Measurements from ENCODE around the gene RAB31. TPM values are rescaled to one million over a fixed set of nuclear protein-coding genes. Genes with fewer than 3 reads are reported as not detected.

The RAB31 gene
- total and polyA plus RNA-seq, 2 experiments from 2014 or later = 26.0 to 81.8 TPM

DNA sequence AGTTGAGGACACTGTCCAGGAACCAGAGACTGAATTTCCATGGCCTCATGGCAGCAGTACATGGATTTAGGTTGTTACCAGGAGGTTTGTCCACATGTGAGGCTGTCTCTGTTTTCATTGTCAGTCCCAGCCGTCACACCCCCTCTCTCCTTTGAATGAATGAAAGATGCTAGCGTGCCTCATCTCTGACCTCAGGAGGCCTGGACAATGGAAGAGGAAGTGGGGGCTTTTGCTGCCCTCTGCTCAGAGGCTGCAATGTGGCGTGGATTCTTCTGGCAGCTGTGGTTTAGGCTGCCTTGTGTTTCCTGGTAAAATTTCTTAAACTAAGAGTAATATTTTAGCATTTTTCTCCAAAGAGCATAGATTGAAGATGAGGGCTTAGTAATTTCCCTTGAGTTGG, 47.5 kb downstream of the RAB31 start:
- Histone ChIP-seq H3K4me3 (no peak overlapping the region), H3K79me2 (peaks cover 4% of the 10 kb centered on the region), H2AFZ (no peak overlapping the region), H3K4me2 (no peak overlapping the region), H3K9me2 (replicated peaks; ENCODE audit: insufficient read depth) (no peaks in the 10 kb centered on the region), H3K9me3 (ENCODE audit: low read depth) (no peaks in the 10 kb centered on the region), H3K27ac (no peak overlapping the region), H4K20me1 (ENCODE audit: insufficient read depth, poor library complexity, severe bottlenecking) (no peaks in the 10 kb centered on the region), H3K36me3 (replicated peaks; ENCODE audit: insufficient read depth, low read depth) (no peaks in the 10 kb centered on the region), H3K4me1 (ENCODE audit: insufficient read depth) (peaks cover 5% of the 10 kb centered on the region), H3K27me3 (no peaks in the 10 kb centered on the region)
- TF ChIP-seq EZH2 (IDR thresholded peaks at IDR 0.05; ENCODE audit: borderline replicate concordance) (no peak), EZH2phosphoT487 (IDR thresholded peaks at IDR 0.05; ENCODE audit: low read depth, severe bottlenecking, unreplicated experiment) (no peak)
- TF ChIP-seq, protein P1, sequence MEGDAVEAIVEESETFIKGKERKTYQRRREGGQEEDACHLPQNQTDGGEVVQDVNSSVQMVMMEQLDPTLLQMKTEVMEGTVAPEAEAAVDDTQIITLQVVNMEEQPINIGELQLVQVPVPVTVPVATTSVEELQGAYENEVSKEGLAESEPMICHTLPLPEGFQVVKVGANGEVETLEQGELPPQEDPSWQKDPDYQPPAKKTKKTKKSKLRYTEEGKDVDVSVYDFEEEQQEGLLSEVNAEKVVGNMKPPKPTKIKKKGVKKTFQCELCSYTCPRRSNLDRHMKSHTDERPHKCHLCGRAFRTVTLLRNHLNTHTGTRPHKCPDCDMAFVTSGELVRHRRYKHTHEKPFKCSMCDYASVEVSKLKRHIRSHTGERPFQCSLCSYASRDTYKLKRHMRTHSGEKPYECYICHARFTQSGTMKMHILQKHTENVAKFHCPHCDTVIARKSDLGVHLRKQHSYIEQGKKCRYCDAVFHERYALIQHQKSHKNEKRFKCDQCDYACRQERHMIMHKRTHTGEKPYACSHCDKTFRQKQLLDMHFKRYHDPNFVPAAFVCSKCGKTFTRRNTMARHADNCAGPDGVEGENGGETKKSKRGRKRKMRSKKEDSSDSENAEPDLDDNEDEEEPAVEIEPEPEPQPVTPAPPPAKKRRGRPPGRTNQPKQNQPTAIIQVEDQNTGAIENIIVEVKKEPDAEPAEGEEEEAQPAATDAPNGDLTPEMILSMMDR (IDR thresholded peaks at IDR 0.05; ENCODE audit: poor library complexity) = no peak
- no peak for DNase-seq (ENCODE audit: low spot score)
- WGBS (ENCODE audit: low lambda C conversion rate, missing lambda C conversion rate) = 82% methylated on average over 3 of the region's 3 CpGs

DNA sequence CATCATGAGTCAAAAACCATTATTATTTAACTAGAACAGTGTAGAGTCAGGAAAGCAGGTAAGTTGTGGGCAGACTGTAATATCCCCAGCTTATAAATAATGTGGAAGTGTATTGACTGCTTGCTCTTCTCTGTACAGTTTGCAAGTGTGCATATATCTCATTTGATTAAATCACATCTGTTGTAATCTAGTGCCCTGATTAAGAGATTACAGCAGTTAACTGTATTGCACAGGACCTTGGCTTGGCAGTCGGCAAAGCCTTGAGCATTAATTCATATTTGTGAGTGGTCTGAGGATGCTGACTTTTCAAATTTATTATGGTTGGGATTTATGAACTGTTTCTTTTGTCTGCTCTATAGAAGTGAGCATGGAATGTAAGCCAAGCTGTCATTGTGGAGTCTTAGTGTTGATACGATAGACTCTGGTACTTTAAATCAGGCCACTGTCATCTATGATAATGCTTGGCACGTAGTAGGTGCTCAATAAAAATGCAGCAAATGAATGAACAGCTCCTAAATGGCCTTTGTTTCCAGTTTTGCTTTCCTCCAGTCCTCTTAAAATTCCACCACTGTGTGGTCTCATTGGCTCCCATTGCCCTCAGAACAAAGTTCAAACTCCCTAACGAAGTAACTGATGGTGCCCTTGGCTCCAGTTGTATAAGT, 48.3 kb downstream of the RAB31 start:
- Histone ChIP-seq H3K27me3 (no peaks in the 10 kb centered on the region), H3K4me2 (no peak overlapping the region), H3K4me1 (ENCODE audit: insufficient read depth) (peaks cover 5% of the 10 kb centered on the region), H3K27ac (peak overlapping the region; percentile 22), H3K36me3 (replicated peaks; ENCODE audit: insufficient read depth, low read depth) (no peaks in the 10 kb centered on the region), H4K20me1 (ENCODE audit: insufficient read depth, poor library complexity, severe bottlenecking) (no peaks in the 10 kb centered on the region), H3K4me3 (no peak overlapping the region), H3K9me3 (ENCODE audit: low read depth) (no peaks in the 10 kb centered on the region), H3K79me2 (peaks cover 4% of the 10 kb centered on the region), H3K9me2 (replicated peaks; ENCODE audit: insufficient read depth) (no peaks in the 10 kb centered on the region), H2AFZ (no peak overlapping the region)
- TF ChIP-seq EZH2 (IDR thresholded peaks at IDR 0.05; ENCODE audit: borderline replicate concordance) = no peak
- no peak for TF ChIP-seq EZH2phosphoT487 (IDR thresholded peaks at IDR 0.05; ENCODE audit: low read depth, severe bottlenecking, unreplicated experiment)
- TF ChIP-seq, protein P1 (IDR thresholded peaks at IDR 0.05; ENCODE audit: poor library complexity) = no peak
- 77% methylated on average over 4 of the region's 4 CpGs for WGBS (ENCODE audit: low lambda C conversion rate, missing lambda C conversion rate)
- DNase-seq (ENCODE audit: low spot score) = no peak

DNA sequence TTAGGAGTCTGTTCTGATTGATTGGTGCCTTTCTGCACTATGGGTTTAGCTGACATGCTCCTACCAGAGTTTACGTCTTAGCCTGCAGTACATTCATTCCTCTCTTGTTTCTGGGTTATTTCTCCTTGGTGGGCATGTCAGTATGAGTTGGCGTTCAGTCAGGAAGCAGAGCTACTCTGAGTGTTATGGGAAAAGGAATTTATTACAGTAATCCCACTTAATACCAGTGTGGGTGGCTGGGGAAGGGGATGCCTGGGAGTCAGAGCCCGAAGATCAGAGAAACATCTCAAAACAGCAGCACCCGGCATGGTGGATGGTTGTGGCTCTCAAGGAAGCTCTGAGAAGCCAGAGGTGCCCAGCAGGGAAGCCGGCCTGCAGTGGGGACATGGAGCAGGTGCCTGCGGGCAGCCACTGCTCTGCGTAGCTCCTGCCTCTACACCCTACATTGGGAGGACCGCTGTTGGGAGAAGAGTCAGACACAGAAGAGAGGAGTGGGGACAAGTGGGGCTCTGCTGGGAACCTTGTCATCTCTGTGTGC, 48.9 kb downstream of the RAB31 start:
- peak overlapping the region; percentile 49 for H3K27ac ChIP-seq
- H3K9me3 ChIP-seq (ENCODE audit: low read depth) = no peaks in the 10 kb centered on the region
- H3K4me2 ChIP-seq = peak overlapping the region; percentile 36
- no peak overlapping the region for H3K4me3 ChIP-seq
- H2AFZ ChIP-seq = no peak overlapping the region
- no peaks in the 10 kb centered on the region for H4K20me1 ChIP-seq (ENCODE audit: insufficient read depth, poor library complexity, severe bottlenecking)
- H3K36me3 ChIP-seq (replicated peaks; ENCODE audit: insufficient read depth, low read depth) = no peaks in the 10 kb centered on the region
- peaks cover 5% of the 10 kb centered on the region for H3K4me1 ChIP-seq (ENCODE audit: insufficient read depth)
- peaks cover 4% of the 10 kb centered on the region for H3K79me2 ChIP-seq
- H3K9me2 ChIP-seq (replicated peaks; ENCODE audit: insufficient read depth) = no peaks in the 10 kb centered on the region
- no peaks in the 10 kb centered on the region for H3K27me3 ChIP-seq
- WGBS (ENCODE audit: low lambda C conversion rate, missing lambda C conversion rate) = 62% methylated on average over 8 of the region's 8 CpGs
- TF ChIP-seq, protein P1 (IDR thresholded peaks at IDR 0.05; ENCODE audit: poor library complexity) = no peak
- TF ChIP-seq EZH2phosphoT487 (IDR thresholded peaks at IDR 0.05; ENCODE audit: low read depth, severe bottlenecking, unreplicated experiment) = no peak
- TF ChIP-seq EZH2 (IDR thresholded peaks at IDR 0.05; ENCODE audit: borderline replicate concordance) = no peak
- peak; percentile 44 for DNase-seq (ENCODE audit: low spot score)
